CD4-positive, CD25-positive, alpha-beta regulatory T cell (primary cell): ENCODE results near the gene DCTPP1. TPM values are rescaled to one million over a fixed set of nuclear protein-coding genes. Genes with fewer than 3 reads are reported as not detected.
"Not testable (repeated sequence)": the region's sequence is repeated elsewhere in the genome, so short reads cannot be mapped to it uniquely, and the experiment has no call there.

Experiments
- ATAC-seq, 2 donors: fragments of 150-1000 bp; cut with Tn5 transposase; one replicate each; pipeline ENCODE4 v1.10.0; 2021; ENCODE audit warnings: low read depth in 2 of 2, moderate number of reproducible peaks in 2 of 2, moderate library complexity in 1 of 2
- DNase-seq, 3 donors: peaks; one replicate each; pipeline versions ENCODE4 v3.0.0 to v3.0.0-alpha.2; 2012 to 2022; ENCODE audit warnings: mixed read lengths in 1 of 3
- H3K27ac ChIP-seq: one replicate; pipeline ENCODE4 v1.7.0; 2013; ENCODE audit warnings: mild to moderate bottlenecking, low read length; ENCODE audit not compliant: insufficient read depth, poor library complexity, severe bottlenecking
- H3K27me3 ChIP-seq: one replicate; pipeline ENCODE4 v1.7.0; 2013; ENCODE audit warnings: low read length; ENCODE audit not compliant: control insufficient read depth, insufficient read depth
- H3K36me3 ChIP-seq: one replicate; pipeline ENCODE4 v1.7.0; 2013; ENCODE audit warnings: mild to moderate bottlenecking, low read length, moderate library complexity; ENCODE audit not compliant: control insufficient read depth, insufficient read depth
- H3K4me1 ChIP-seq: 2 replicates; pipeline ENCODE4 v1.7.0; 2013; ENCODE audit warnings: mild to moderate bottlenecking, low read length; ENCODE audit not compliant: insufficient read depth, control insufficient read depth, poor library complexity, severe bottlenecking
- H3K4me3 ChIP-seq: one replicate; pipeline ENCODE4 v1.7.0; 2013; ENCODE audit warnings: low read depth, mild to moderate bottlenecking, low read length, moderate library complexity
- H3K9me3 ChIP-seq, 2 experiments: 1 replicate in 1 of 2; 2 replicates in 1 of 2; pipeline ENCODE4 v1.7.0; 2013; ENCODE audit warnings: low read length in 2 of 2, mild to moderate bottlenecking in 1 of 2, moderate library complexity in 1 of 2; ENCODE audit not compliant: control insufficient read depth in 2 of 2
- H3K27ac Mint-ChIP-seq, 3 donors: one replicate each; pipeline ENCODE4 v1.8.0; 2020 to 2022; ENCODE audit warnings: mild to moderate bottlenecking in 3 of 3, mixed read lengths in 3 of 3, moderate library complexity in 2 of 3
- H3K27me3 Mint-ChIP-seq: one replicate; pipeline ENCODE4 v1.8.0; 2022; ENCODE audit warnings: mild to moderate bottlenecking, mixed read lengths
- H3K36me3 Mint-ChIP-seq: one replicate; pipeline ENCODE4 v1.8.0; 2020; ENCODE audit warnings: mixed read lengths
- H3K4me1 Mint-ChIP-seq, 4 donors: one replicate each; pipeline ENCODE4 v1.8.0; 2020 to 2022; ENCODE audit warnings: mixed read lengths in 4 of 4, mild to moderate bottlenecking in 1 of 4
- H3K4me3 Mint-ChIP-seq, 4 donors: one replicate each; pipeline ENCODE4 v1.8.0; 2020 to 2022; ENCODE audit warnings: mild to moderate bottlenecking in 4 of 4, mixed read lengths in 4 of 4, moderate library complexity in 3 of 4
- H3K9me3 Mint-ChIP-seq, 7 donors: one replicate each; pipeline ENCODE4 v1.8.0; 2020 to 2022; ENCODE audit warnings: mixed read lengths in 7 of 7, mild to moderate bottlenecking in 3 of 7, moderate library complexity in 2 of 7
- polyA plus RNA-seq, 4 donors: library from polyadenylated mRNA; unstranded; fragments of 300-500 nt; fragmentation: Illumina TruSeq; gene quantifications; one replicate each; pipeline ENCODE4 v1.2.3, GENCODE V29; 2021
- total RNA-seq: library from RNA; stranded (reverse); gene quantifications from one replicate; pipeline ENCODE4 v1.2.3, GENCODE V29; 2022

Gene DCTPP1
- total and polyA plus RNA-seq, 5 donors from 2014 or later, result 20.1 to 110 (median 102) TPM

- peaks cover 27% of the 10 kb centered on the region for H3K4me1 ChIP-seq
- H3K27me3 ChIP-seq, result no peaks in the 10 kb centered on the region
- Mint-ChIP-seq H3K27me3 (no peaks in the 10 kb centered on the region), H3K36me3 (no peaks in the 10 kb centered on the region), H3K4me1 (peaks cover 5 to 49% (median 18%) of the 10 kb centered on the region in 4 donors), H3K4me3 (peak overlapping the region in 3 of 4 donors; percentile 51 to 67 (median 62)), H3K27ac (peak overlapping the region; percentile 84 to 99 (median 90)), H3K9me3 (no peaks in the 10 kb centered on the region)
- no peak overlapping the region for H3K27ac ChIP-seq
- no peaks in the 10 kb centered on the region for H3K36me3 ChIP-seq
- DNase-seq (no peak), ATAC-seq (no peak)
- H3K4me3 ChIP-seq, result no peak overlapping the region
- H3K9me3 ChIP-seq, result no peaks in the 10 kb centered on the region
These were observed 28.1 kb upstream of the DCTPP1 start for GRCh38 chr16:30457743-30458560.

DNA sequence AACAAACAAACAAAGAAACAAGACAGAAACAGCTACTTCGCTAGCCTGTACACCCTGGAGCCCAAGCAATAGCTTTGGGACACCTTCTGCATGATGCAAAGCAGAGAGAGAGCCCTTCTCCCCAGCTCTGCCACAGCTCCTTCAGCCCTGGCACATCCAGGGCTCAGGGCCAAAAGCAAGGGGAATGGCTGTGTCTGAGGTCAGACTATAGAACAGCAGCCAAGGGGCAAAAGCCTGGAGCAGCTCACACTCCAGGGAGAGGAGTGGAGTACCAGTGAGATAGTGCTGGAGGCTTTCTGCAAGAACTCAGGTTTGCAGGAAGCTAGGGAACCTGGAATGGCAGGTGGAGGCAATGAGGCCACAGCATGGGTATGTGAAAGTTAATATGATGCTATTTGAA, 27.4 kb upstream of the DCTPP1 start:
- Histone ChIP-seq H3K4me1 (peaks cover 27% of the 10 kb centered on the region), H3K9me3 (no peaks in the 10 kb centered on the region), H3K36me3 (no peaks in the 10 kb centered on the region), H3K4me3 (no peak overlapping the region), H3K27me3 (no peaks in the 10 kb centered on the region), H3K27ac (no peak overlapping the region)
- Mint-ChIP-seq H3K4me1 (peaks cover 11 to 56% (median 23%) of the 10 kb centered on the region in 4 donors), H3K27me3 (no peaks in the 10 kb centered on the region), H3K36me3 (no peaks in the 10 kb centered on the region), H3K9me3 (no peaks in the 10 kb centered on the region), H3K4me3 (peak overlapping the region in 2 of 4 donors; percentile 19 to 67), H3K27ac (peak overlapping the region; percentile 73 to 96 (median 84))
- no peak for ATAC-seq
- DNase-seq, result no peak

DNA sequence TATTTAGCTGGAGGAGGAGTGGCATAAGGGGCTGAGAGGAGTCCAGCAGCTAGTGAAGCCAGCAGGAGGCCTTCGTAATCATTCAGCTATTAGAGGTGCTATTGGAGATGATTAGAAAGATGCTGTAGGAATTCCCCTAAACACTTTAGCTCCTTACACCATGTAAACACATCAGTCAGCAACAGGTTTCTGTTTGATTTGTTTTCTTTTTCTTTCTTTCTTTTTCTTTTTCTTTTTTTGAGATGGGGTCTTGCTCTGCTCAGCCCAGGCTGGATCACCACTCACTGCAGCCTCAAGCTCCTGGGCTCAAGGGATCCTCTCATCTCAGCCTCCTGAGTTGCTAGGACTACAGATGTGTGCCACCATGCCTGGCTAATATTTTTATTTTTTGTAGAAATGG, 26.5 kb upstream of the DCTPP1 start:
- H3K27ac ChIP-seq, result no peak overlapping the region
- H3K36me3 ChIP-seq, result no peaks in the 10 kb centered on the region
- no peak for ATAC-seq

GRCh38 chr16:30452709-30453580, 23.1 kb upstream of the DCTPP1 start:
- Mint-ChIP-seq H3K27ac (peak overlapping the region in 1 of 3 donors; percentile 56), H3K4me1 (peaks cover 13 to 55% (median 23%) of the 10 kb centered on the region in 4 donors)
- not testable (repeated sequence) for H3K9me3 ChIP-seq, H3K9me3 Mint-ChIP-seq, H3K36me3 ChIP-seq, H3K27me3 ChIP-seq, DNase-seq, H3K4me3 Mint-ChIP-seq, ATAC-seq, H3K36me3 Mint-ChIP-seq, H3K27me3 Mint-ChIP-seq, H3K4me3 ChIP-seq, H3K27ac ChIP-seq
- H3K4me1 ChIP-seq, result peaks cover 23% of the 10 kb centered on the region

More for the DNA sequence above, 26.5 kb upstream of the DCTPP1 start:
- DNase-seq, result no peak
- H3K27ac Mint-ChIP-seq, result peak overlapping the region; percentile 31 to 96 (median 84)
- H3K9me3 ChIP-seq, result no peaks in the 10 kb centered on the region
- H3K4me3 ChIP-seq, result no peak overlapping the region
- H3K27me3 Mint-ChIP-seq, result no peaks in the 10 kb centered on the region
- H3K4me3 Mint-ChIP-seq, result peak overlapping the region in 1 of 4 donors; percentile 67
- H3K36me3 Mint-ChIP-seq, result no peaks in the 10 kb centered on the region
- peaks cover 27% of the 10 kb centered on the region for H3K4me1 ChIP-seq
- no peaks in the 10 kb centered on the region for H3K9me3 Mint-ChIP-seq
- no peaks in the 10 kb centered on the region for H3K27me3 ChIP-seq
- H3K4me1 Mint-ChIP-seq, result peaks cover 11 to 56% (median 25%) of the 10 kb centered on the region in 4 donors

DNA sequence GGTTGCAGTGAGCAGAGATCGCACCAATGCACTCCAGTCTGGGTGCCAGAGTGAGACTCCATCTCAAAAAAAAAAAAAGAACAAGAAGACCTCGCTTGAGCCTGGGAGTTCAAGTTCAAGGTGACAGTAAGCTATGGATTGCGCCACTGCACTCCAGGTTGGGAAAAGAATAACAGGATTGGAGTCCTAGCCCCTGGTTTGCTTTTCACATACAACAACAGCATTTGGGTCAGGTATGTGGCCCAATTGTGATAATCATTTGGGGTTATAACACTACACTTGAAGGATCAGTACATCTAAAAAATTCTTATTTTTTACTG, 19.2 kb upstream of the DCTPP1 start:
- Mint-ChIP-seq H3K4me1 (peaks cover 16 to 50% (median 25%) of the 10 kb centered on the region in 4 donors), H3K36me3 (peaks cover under 1% of the 10 kb centered on the region), H3K4me3 (no peak overlapping the region), H3K27me3 (peaks cover 5% of the 10 kb centered on the region), H3K9me3 (no peaks in the 10 kb centered on the region), H3K27ac (no peak overlapping the region)
- no peak overlapping the region for H3K4me3 ChIP-seq
- DNase-seq (no peak), ATAC-seq (no peak)
- peaks cover 34% of the 10 kb centered on the region for H3K4me1 ChIP-seq
- H3K27ac ChIP-seq, result no peak overlapping the region
- no peaks in the 10 kb centered on the region for H3K27me3 ChIP-seq
- no peaks in the 10 kb centered on the region for H3K36me3 ChIP-seq
- no peaks in the 10 kb centered on the region for H3K9me3 ChIP-seq

DNA sequence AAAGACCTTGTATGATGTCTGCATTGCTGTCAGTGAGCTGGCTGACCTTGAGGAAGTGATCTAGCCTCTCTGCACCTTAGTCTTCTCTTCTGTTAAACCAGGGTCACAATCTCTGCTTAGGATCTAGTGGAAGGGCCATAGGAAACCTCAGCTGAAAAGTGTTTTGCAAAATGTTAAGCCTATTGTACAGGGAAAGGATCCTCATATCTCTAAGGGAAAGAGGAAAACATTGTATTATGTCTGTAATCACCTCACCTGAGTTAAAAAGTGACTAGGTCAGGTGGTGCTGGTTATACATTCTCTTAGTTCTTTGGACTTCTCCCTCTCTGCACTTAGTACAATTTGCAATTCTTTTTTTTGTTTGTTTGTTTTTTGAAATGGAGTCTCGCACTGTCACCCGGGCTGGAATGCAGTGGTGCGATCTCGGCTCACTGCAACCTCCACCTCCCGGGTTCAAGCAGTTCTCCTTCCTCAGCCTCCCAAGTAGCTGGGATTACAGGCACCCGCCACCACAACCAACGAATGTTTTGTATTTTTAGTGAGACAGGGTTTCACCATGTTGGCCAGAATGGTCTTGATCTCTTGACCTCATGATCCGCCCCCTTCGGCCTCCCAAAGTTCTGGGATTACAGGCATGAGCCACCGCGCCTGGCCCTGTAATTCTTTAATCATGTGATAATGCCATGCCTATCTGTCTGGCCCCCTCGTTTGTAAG, 17.8 kb upstream of the DCTPP1 start:
- peaks cover 42% of the 10 kb centered on the region for H3K4me1 ChIP-seq
- H3K27ac Mint-ChIP-seq, result peak overlapping the region in 1 of 3 donors; percentile 52
- peak overlapping the region in 3 of 4 donors; percentile 44 to 72 (median 66) for H3K4me3 Mint-ChIP-seq

GRCh38 chr16:30446203-30446595, 16.4 kb upstream of the DCTPP1 start:
- Mint-ChIP-seq H3K4me1 (peaks cover 16 to 50% (median 31%) of the 10 kb centered on the region in 4 donors), H3K27ac (peak overlapping the region; percentile 92 to 100 (median 96)), H3K27me3 (peaks cover 5% of the 10 kb centered on the region), H3K36me3 (peaks cover 12% of the 10 kb centered on the region), H3K4me3 (peak overlapping the region; percentile 91 to 100 (median 97)), H3K9me3 (no peaks in the 10 kb centered on the region)
- H3K36me3 ChIP-seq, result peaks cover 4% of the 10 kb centered on the region
- DNase-seq, result no peak
- no peaks in the 10 kb centered on the region for H3K9me3 ChIP-seq
- H3K27me3 ChIP-seq, result no peaks in the 10 kb centered on the region
- peaks cover 42% of the 10 kb centered on the region for H3K4me1 ChIP-seq
- no peak for ATAC-seq
- peak overlapping the region; percentile 92 for H3K4me3 ChIP-seq
- H3K27ac ChIP-seq, result peak overlapping the region; percentile 90

More for the DNA sequence above, 17.8 kb upstream of the DCTPP1 start:
- Mint-ChIP-seq H3K9me3 (no peaks in the 10 kb centered on the region), H3K36me3 (peaks cover 12% of the 10 kb centered on the region), H3K4me1 (peaks cover 21 to 55% (median 34%) of the 10 kb centered on the region in 4 donors), H3K27me3 (peaks cover 5% of the 10 kb centered on the region)
- Histone ChIP-seq H3K9me3 (no peaks in the 10 kb centered on the region), H3K27me3 (no peaks in the 10 kb centered on the region), H3K4me3 (no peak overlapping the region), H3K27ac (no peak overlapping the region), H3K36me3 (peaks cover 4% of the 10 kb centered on the region)
- DNase-seq (no peak), ATAC-seq (no peak)
